SH-SY5Y (cell line): Measurements from ENCODE around the gene CDH22.

Experiments used
- GATA2 ChIP-seq: IDR thresholded peaks from 2 replicates; pipeline ENCODE4 v1.6.1; 2011; ENCODE audit warnings: mild to moderate bottlenecking, low read depth, low read length
- GATA3 ChIP-seq: IDR thresholded peaks from 2 replicates; pipeline ENCODE4 v1.6.1; 2011; ENCODE audit warnings: low read depth, mild to moderate bottlenecking, low read length, moderate library complexity

GRCh38 chr20:46206992-46207549 is 101.2 kb downstream of the CDH22 start:
- TF ChIP-seq GATA3 (no peak), GATA2 (no peak)
